Measurements from ENCODE around the gene MGAT3. TPM values are rescaled to one million over a fixed set of nuclear protein-coding genes. Genes with fewer than 3 reads are reported as not detected.

MGAT3 gene
- total and polyA plus RNA-seq, 9 donors = 0.91 to 5.9 (median 2.1) TPM

DNA sequence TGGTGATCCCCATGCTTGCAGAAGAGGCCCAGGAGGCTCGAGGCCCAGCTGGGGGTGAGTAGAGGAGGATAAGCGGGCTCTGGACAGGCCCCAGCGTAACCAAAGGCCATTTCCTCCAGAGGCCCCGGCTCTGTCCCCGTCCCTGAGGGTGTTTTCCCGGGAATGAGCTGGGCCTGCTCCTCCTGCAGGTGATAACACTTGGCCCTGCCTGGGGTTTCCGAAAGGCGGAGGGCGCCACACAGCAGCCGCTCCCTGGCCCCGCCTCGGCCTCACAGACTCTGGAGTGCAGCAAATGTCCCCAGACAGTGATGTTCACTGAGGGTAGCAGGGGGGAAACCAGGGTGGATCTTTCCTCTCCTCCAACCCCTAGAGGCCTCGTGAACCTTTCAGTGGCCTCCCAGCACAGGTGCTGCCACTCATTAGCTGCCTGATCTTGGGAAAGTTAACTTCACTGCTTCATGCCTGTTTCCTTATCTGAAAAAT, 10.5 kb upstream of the MGAT3 start:
- Histone ChIP-seq H3K9me3 (no peaks in the 10 kb centered on the region), H3K36me3 (no peaks in the 10 kb centered on the region), H3K4me1 (ENCODE audit: insufficient read depth) (no peaks in the 10 kb centered on the region), H3K4me3 (no peak overlapping the region), H3K27me3 (no peaks in the 10 kb centered on the region), H3K27ac (no peak overlapping the region)
- intact Hi-C loops (cut with DNase I) = no loop called here
- TF ChIP-seq, protein P1, sequence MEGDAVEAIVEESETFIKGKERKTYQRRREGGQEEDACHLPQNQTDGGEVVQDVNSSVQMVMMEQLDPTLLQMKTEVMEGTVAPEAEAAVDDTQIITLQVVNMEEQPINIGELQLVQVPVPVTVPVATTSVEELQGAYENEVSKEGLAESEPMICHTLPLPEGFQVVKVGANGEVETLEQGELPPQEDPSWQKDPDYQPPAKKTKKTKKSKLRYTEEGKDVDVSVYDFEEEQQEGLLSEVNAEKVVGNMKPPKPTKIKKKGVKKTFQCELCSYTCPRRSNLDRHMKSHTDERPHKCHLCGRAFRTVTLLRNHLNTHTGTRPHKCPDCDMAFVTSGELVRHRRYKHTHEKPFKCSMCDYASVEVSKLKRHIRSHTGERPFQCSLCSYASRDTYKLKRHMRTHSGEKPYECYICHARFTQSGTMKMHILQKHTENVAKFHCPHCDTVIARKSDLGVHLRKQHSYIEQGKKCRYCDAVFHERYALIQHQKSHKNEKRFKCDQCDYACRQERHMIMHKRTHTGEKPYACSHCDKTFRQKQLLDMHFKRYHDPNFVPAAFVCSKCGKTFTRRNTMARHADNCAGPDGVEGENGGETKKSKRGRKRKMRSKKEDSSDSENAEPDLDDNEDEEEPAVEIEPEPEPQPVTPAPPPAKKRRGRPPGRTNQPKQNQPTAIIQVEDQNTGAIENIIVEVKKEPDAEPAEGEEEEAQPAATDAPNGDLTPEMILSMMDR (IDR thresholded peaks at IDR 0.05) = no peak
- TF ChIP-seq POLR2A (IDR thresholded peaks at IDR 0.05) = no peak
- TF ChIP-seq EP300 (IDR thresholded peaks at IDR 0.05) = no peak
- 83 to 86% (median 84%) methylated on average over 13 of the region's 13 CpGs for WGBS, 3 donors
- DNase-seq = no peak

GRCh38 chr22:39448205-39449054, 8.4 kb upstream of the MGAT3 start:
- TF ChIP-seq EP300 (IDR thresholded peaks at IDR 0.05) = no peak
- TF ChIP-seq, protein P1 (IDR thresholded peaks at IDR 0.05) = no peak
- no peak for TF ChIP-seq POLR2A (IDR thresholded peaks at IDR 0.05)
- Histone ChIP-seq H3K36me3 (no peaks in the 10 kb centered on the region), H3K27me3 (no peaks in the 10 kb centered on the region), H3K4me1 (ENCODE audit: insufficient read depth) (no peaks in the 10 kb centered on the region), H3K4me3 (no peak overlapping the region), H3K27ac (no peak overlapping the region), H3K9me3 (no peaks in the 10 kb centered on the region)
- 62 to 79% (median 71%) methylated on average over 19 of the region's 19 CpGs for WGBS, 3 donors
- intact Hi-C loops (cut with DNase I) = no loop called here
- DNase-seq = no peak

GRCh38 chr22:39449708-39450107, 7.1 kb upstream of the MGAT3 start:
- Histone ChIP-seq H3K36me3 (no peaks in the 10 kb centered on the region), H3K4me3 (no peak overlapping the region), H3K27me3 (no peaks in the 10 kb centered on the region), H3K4me1 (ENCODE audit: insufficient read depth) (no peaks in the 10 kb centered on the region), H3K27ac (no peak overlapping the region), H3K9me3 (no peaks in the 10 kb centered on the region)
- 90 to 97% (median 93%) methylated on average over 6 of the region's 6 CpGs for WGBS, 3 donors
- TF ChIP-seq EP300 (IDR thresholded peaks at IDR 0.05) (no peak), POLR2A (IDR thresholded peaks at IDR 0.05) (no peak)
- TF ChIP-seq, protein P1 (IDR thresholded peaks at IDR 0.05) = no peak
- intact Hi-C loops (cut with DNase I) = no loop called here
- no peak for DNase-seq

- Histone ChIP-seq H3K27me3 (no peaks in the 10 kb centered on the region), H3K4me3 (no peak overlapping the region), H3K9me3 (no peaks in the 10 kb centered on the region), H3K27ac (no peak overlapping the region), H3K4me1 (ENCODE audit: insufficient read depth) (no peaks in the 10 kb centered on the region), H3K36me3 (no peaks in the 10 kb centered on the region)
- TF ChIP-seq EP300 (IDR thresholded peaks at IDR 0.05) = no peak
- TF ChIP-seq, protein P1 (IDR thresholded peaks at IDR 0.05) = no peak
- TF ChIP-seq POLR2A (IDR thresholded peaks at IDR 0.05) = no peak
- DNase-seq = no peak
- 90 to 92% (median 91%) methylated on average over 13 of the region's 13 CpGs for WGBS, 3 donors
- intact Hi-C loops (cut with DNase I) = no loop called here
These were observed 6.4 kb upstream of the MGAT3 start for GRCh38 chr22:39450258-39450955.
